Aorta (tissue), 5 donors: Measurements from ENCODE around the gene RHCG. TPM values are rescaled to one million over a fixed set of nuclear protein-coding genes. Genes with fewer than 3 reads are reported as not detected.

ENCODE experiments used
- ATAC-seq: fragments of 200-7000 bp; cut with Tn5 transposase; one replicate; pipeline ENCODE4 v1.9.1; 2022; ENCODE audit warnings: moderate library complexity; ENCODE audit not compliant: low FRiP score
- DNase-seq, 2 donors: peaks; one replicate each; pipeline ENCODE4 v3.0.0-alpha.2; 2020
- H3K27ac ChIP-seq, 2 donors: one replicate each; pipeline ENCODE4 v1.5.1; 2013; ENCODE audit warnings: low read length in 2 of 2, mild to moderate bottlenecking in 2 of 2, moderate library complexity in 2 of 2, control low read depth in 1 of 2, inconsistent platforms in 1 of 2, low read depth in 1 of 2
- H3K27me3 ChIP-seq, 2 donors: one replicate each; pipeline ENCODE4 v1.6.1; 2013; ENCODE audit warnings: control low read depth in 1 of 2, low read length in 1 of 2, mild to moderate bottlenecking in 1 of 2, moderate library complexity in 1 of 2; ENCODE audit not compliant: insufficient read depth in 2 of 2, control insufficient read depth in 1 of 2
- H3K36me3 ChIP-seq, 2 donors: one replicate each; pipeline ENCODE4 v1.6.1; 2013; ENCODE audit warnings: control low read depth in 1 of 2, low read length in 1 of 2, mild to moderate bottlenecking in 1 of 2; ENCODE audit not compliant: insufficient read depth in 2 of 2, control insufficient read depth in 1 of 2
- H3K4me1 ChIP-seq, 2 donors: one replicate each; pipeline ENCODE4 v1.6.1; 2013; ENCODE audit warnings: low read length in 2 of 2, control low read depth in 1 of 2, mild to moderate bottlenecking in 1 of 2, moderate library complexity in 1 of 2; ENCODE audit not compliant: insufficient read depth in 2 of 2, control insufficient read depth in 1 of 2
- H3K4me3 ChIP-seq, 2 donors: one replicate each; pipeline ENCODE4 v1.5.1; 2013; ENCODE audit warnings: low read length in 2 of 2, control low read depth in 1 of 2, mild to moderate bottlenecking in 1 of 2
- H3K9me3 ChIP-seq: one replicate; pipeline ENCODE4 v1.6.1; 2013; ENCODE audit warnings: mild to moderate bottlenecking, low read length; ENCODE audit not compliant: control insufficient read depth
- WGBS, 2 donors: extraction: QIAGEN DNeasy Blood & Tissue Kit; methylation state at CpG; one replicate each; pipeline ENCODE4 v1.1.7; 2013; 5-methylcytosine and 5-hydroxymethylcytosine counted together
- intact Hi-C, 2 donors: fragments of 100-400 bp; cut with DNase I; formaldehyde crosslinking; loops; one replicate each; pipeline versions ENCODE4 v1.14.2 to v1.15.0; 2022
- polyA plus RNA-seq, 2 donors: library from polyadenylated mRNA; stranded (reverse); fragments of 200-250 nt; gene quantifications; one replicate each; pipeline ENCODE4 v1.2.3, GENCODE V29; 2013
- total RNA-seq, 2 donors: library from RNA; stranded (reverse); fragmentation: NEBNext Ultra II Directional; extraction: Animal tissue kit (Norgen Biotek cat#: 25700); gene quantifications; one replicate each; pipeline ENCODE4 v1.2.1, GENCODE V29; 2021
- donor health status: healthy with polysubstance abuse.
- donor health status: Bipolar disorder and iron deficiency.
- donor health status: DM: no; HTN: no; CAD: no.
- donor health status: DM: no; HTN: no; CAD: no.
- donor health status: DM: yes; HTN: yes; CAD: no.

The RHCG gene
- total and polyA plus RNA-seq, 4 donors: 1.0 to 2.1 TPM; not detected in 2

DNA sequence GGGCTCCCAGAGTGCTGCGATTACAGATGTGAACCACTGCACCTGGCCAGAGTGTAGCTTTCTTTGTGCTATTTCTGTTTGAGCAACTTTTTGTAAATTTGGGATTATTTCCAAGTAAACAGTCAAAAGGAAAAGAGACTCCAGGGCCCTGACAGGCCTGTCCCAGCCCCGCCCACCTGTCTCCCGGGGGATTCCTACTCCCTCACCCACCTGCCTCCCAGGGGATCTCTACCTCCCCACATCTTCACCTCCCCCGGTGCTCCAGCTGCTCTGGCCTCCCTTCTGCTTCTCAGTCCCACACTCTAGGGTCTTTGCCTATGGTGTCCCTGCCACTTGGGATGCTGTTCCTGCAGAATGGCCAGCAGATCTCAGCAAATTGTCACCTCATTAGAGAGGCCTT, 7.0 kb downstream of the RHCG start:
- DNase-seq: peak in 1 of 2 donors; percentile 35
- Histone ChIP-seq H3K36me3 (no peaks in the 10 kb centered on the region), H3K27me3 (no peaks in the 10 kb centered on the region), H3K9me3 (no peaks in the 10 kb centered on the region), H3K4me3 (no peak overlapping the region), H3K27ac (no peak overlapping the region), H3K4me1 (no peaks in the 10 kb centered on the region)
- WGBS, 2 donors: 70 to 77% methylated on average over 4 of the region's 4 CpGs
- intact Hi-C loops: no loop called here
- ATAC-seq: no peak

DNA sequence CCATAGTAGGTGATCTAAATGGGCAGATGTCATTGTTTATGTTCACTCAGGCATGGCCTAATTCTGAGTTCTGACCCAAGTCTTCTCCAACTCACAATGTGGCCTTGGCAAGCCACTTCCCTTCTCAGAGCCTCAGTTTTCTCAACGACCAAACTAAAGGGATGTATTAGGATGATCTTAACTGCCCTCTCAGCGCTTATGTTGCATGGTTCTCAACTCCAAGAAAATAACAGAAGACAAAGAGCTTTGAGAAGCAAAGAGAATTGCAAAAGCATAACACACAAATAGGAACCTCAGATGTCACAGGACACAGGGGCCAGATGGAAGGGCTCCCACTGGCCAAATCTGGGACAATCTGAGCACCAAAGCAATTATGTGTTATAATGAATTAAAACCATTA, 8.6 kb downstream of the RHCG start:
- H3K27me3 ChIP-seq: no peaks in the 10 kb centered on the region
- no peak overlapping the region for H3K27ac ChIP-seq
- WGBS, 2 donors: 58 to 72% methylated on average over 2 of the region's 2 CpGs
- no peaks in the 10 kb centered on the region for H3K4me1 ChIP-seq
- no peak overlapping the region for H3K4me3 ChIP-seq
- no peaks in the 10 kb centered on the region for H3K36me3 ChIP-seq
- intact Hi-C loops: no loop called here
- DNase-seq (no peak), ATAC-seq (no peak)
- no peaks in the 10 kb centered on the region for H3K9me3 ChIP-seq

DNA sequence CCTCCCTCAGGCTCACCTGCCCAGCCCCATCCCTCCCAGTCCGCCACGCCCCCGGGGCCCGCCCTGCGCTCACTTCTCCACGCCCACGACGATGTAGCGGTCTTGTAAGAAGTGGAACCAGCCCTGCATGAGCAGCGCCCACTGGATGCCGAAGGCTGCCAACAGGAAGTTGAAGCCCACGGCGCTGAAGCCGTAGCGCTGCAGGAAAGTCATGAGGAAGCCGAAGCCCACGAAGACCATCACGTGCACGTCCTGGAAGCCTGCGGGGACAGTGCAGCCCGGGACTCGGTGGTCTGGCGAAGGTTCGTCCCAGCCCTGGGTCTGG, 9.7 kb downstream of the RHCG start:
- intact Hi-C loops: no loop called here
- ATAC-seq (no peak), DNase-seq (peak; percentile 61 to 73)
- no peaks in the 10 kb centered on the region for H3K9me3 ChIP-seq
- 11 to 17% methylated on average over 23 to 24 of the region's 24 CpGs for WGBS, 2 donors
- no peak overlapping the region for H3K27ac ChIP-seq
- no peaks in the 10 kb centered on the region for H3K4me1 ChIP-seq
- H3K4me3 ChIP-seq: no peak overlapping the region
- H3K36me3 ChIP-seq: no peaks in the 10 kb centered on the region
- H3K27me3 ChIP-seq: no peaks in the 10 kb centered on the region

DNA sequence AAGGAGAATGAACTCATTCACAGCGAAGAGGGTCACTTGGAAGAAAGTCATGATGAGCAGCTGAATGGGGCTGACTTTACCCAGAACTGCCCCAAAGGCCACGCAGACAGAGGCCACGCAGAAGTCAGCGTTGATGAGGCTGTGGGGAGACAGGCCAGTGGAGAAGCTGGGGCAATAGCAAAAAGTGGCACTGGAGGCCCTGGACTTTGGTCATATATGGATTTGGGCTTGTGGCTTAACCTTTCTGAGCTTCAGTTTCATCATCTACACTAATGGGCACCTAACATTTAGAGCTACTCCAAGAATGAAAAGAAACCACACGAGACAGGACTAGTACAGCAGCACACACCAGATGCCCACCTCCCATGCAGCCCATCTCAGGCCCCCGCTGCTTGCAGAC, 13.3 kb downstream of the RHCG start:
- ATAC-seq (no peak), DNase-seq (peak in 1 of 2 donors; percentile 12)
- H3K27me3 ChIP-seq: no peaks in the 10 kb centered on the region
- intact Hi-C loops: no loop called here
- H3K27ac ChIP-seq: no peak overlapping the region
- no peaks in the 10 kb centered on the region for H3K9me3 ChIP-seq
- WGBS, 2 donors: 77 to 79% methylated on average over 6 of the region's 6 CpGs
- H3K36me3 ChIP-seq: no peaks in the 10 kb centered on the region
- H3K4me3 ChIP-seq: no peak overlapping the region
- no peaks in the 10 kb centered on the region for H3K4me1 ChIP-seq

DNA sequence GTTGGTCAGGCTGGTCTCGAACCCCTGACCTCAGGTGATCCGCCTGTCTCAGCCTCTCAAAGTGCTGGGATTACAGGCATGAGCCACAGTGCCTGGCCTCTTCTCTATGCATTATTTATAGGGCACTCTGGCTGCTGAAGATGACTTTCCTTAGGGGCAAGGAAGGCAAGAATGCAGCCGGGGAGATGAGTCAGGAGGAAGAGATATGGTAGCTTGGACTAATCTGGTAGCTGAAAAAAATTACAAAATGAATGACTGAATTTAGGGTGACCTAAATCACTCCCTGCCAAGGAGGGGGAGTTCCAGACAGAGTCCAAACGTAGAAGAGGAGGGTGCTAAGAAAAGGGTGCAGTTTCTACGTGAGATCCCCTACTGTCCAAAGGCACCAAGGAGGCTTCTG, 14.2 kb downstream of the RHCG start:
- WGBS, 2 donors: 73 to 74% methylated on average over 5 of the region's 5 CpGs
- H3K27me3 ChIP-seq: no peaks in the 10 kb centered on the region

DNA sequence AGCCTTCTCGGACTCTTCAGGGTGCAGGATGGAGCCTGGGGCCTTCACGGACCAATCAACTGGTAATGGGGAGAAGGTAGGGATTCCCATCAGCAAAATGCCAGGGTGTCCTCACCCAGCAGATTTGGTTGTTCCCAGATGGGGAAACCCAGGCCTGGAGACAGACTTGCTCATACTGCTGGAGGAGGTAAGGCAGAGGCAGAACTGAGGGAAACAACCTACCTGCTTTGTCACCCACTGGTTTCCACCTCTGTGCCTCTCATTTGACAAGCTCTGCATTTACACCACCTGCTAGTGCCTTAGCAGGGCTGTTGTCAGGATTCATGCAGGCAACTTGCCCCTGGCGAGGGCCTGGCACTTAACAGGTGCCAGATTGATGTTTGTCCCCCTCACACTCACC, 15.9 kb downstream of the RHCG start:
- DNase-seq (peak in 1 of 2 donors; percentile 40), ATAC-seq (no peak)
- Histone ChIP-seq H3K27me3 (no peaks in the 10 kb centered on the region), H3K4me1 (no peaks in the 10 kb centered on the region), H3K4me3 (no peak overlapping the region), H3K27ac (no peak overlapping the region), H3K36me3 (no peaks in the 10 kb centered on the region), H3K9me3 (no peaks in the 10 kb centered on the region)
- 88 to 94% methylated on average over 3 of the region's 3 CpGs for WGBS, 2 donors
- intact Hi-C loops: no loop called here

More for the DNA sequence above, 14.2 kb downstream of the RHCG start:
- peak in 1 of 2 donors; percentile 2 for DNase-seq
- intact Hi-C loops: no loop called here
- no peaks in the 10 kb centered on the region for H3K36me3 ChIP-seq
- H3K4me3 ChIP-seq: no peak overlapping the region
- no peaks in the 10 kb centered on the region for H3K9me3 ChIP-seq
- H3K4me1 ChIP-seq: no peaks in the 10 kb centered on the region
- no peak overlapping the region for H3K27ac ChIP-seq
- ATAC-seq: no peak

DNA sequence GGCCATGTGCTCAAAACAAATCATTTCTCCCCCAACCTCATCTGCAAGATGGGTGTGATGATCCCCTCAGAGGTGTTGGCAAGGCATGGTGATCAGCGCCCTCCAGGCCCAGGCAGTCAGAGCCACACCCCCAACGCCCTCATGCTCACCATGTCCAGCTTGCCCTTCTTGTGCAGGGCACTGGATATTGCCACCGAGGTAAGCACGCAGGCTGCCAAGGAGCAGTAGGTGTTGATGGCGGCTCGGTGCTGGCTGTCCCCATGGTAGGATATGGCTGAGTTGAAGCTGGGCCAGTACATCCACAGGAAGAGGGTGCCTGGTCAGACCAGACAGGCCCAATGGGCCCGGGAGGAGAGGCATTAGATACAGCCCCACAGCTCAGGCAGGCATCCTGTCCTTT, 17.2 kb downstream of the RHCG start:
- Histone ChIP-seq H3K36me3 (no peaks in the 10 kb centered on the region), H3K4me1 (no peaks in the 10 kb centered on the region), H3K4me3 (no peak overlapping the region), H3K27ac (no peak overlapping the region), H3K27me3 (no peaks in the 10 kb centered on the region), H3K9me3 (no peaks in the 10 kb centered on the region)
- 80 to 82% methylated on average over 7 of the region's 7 CpGs for WGBS, 2 donors
- DNase-seq: peak in 1 of 2 donors; percentile 47
- intact Hi-C loops: no loop called here
- ATAC-seq: no peak

DNA sequence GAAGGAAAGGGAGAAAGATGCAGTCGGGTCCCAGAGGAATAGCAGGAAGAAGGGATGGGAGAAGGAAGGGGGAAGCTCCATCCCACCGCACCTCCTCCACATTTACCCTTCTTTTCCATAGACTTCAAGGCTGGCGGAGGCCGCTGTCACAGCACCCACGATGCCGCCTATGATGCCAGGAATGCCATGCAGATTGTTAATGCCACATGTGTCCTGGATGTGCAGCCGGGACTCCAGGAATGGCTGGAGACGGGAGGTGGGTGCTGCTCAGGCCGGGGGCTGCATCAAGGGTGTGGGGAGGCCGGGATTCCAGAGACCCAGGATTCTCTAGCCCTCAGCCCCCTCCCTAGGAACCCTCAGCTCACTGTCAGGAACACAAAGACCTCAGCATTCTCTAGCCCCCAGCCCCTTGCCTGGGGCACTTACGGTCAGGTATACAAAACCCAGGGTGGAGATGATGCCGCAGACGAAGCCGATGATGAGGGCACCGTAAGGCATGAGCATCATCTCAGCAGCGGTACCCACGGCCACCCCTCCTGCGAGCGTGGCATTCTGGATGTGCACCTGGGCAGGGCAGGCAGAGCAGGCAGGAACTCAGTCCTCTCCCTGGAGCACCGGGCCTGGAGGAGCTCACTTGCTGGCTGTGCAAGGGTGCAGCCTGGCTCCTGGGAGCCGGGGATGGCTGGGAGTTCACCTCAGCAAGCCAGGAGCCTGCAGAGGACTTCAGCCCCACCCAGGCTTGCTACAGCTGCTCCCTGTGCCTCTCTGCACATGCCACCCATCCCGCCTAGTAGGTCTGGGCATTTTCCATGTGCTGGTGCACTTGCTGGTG, 18.8 kb downstream of the RHCG start:
- peak in 1 of 2 donors; percentile 70 for DNase-seq
- Histone ChIP-seq H3K4me1 (no peaks in the 10 kb centered on the region), H3K36me3 (no peaks in the 10 kb centered on the region), H3K27me3 (no peaks in the 10 kb centered on the region), H3K27ac (no peak overlapping the region), H3K4me3 (no peak overlapping the region), H3K9me3 (no peaks in the 10 kb centered on the region)
- WGBS, 2 donors: 79 to 82% methylated on average over 22 of the region's 22 CpGs
- ATAC-seq: no peak
- intact Hi-C loops: no loop called here

DNA sequence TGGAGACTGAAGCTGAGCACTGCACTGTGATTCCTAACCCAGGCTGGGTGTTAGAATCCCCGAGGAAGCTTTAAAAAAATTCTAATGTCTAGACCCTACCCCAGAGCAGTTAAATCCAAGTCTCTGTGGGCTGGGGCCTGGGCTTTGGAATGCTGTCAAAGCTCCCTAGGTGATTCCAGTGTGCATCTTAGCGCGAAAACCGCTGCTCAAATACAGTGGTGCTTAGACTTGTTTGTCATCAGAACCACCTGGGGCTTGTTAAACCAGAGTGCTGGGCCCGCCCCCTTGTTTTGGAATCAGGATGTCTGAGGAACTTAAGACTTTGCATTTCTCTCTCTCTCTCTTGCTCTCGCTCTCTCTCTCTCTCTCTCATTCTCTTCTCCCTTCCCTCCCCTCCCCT, 20.7 kb downstream of the RHCG start:
- ATAC-seq (no peak), DNase-seq (peak in 1 of 2 donors; percentile 41)
- H3K9me3 ChIP-seq: no peaks in the 10 kb centered on the region
- H3K36me3 ChIP-seq: no peaks in the 10 kb centered on the region
- 51 to 55% methylated on average over 6 of the region's 6 CpGs for WGBS, 2 donors
- no peak overlapping the region for H3K4me3 ChIP-seq
- intact Hi-C loops: no loop called here
- H3K27me3 ChIP-seq: no peaks in the 10 kb centered on the region
- H3K27ac ChIP-seq: no peak overlapping the region
- no peaks in the 10 kb centered on the region for H3K4me1 ChIP-seq
